KMS-11 (cell line): Measurements from ENCODE around the gene RBMS3.

Experiments
- H2AFZ ChIP-seq: fragments of 200-600 bp; sonication (generic); 2 replicates; pipeline ENCODE4 v1.6.1; 2016; ENCODE audit warnings: antibody characterized with exemption, mixed run types, low read depth
- H3K27ac ChIP-seq: fragments of 200-600 bp; sonication (generic); 2 replicates; pipeline ENCODE4 v1.6.1; 2016; ENCODE audit warnings: mild to moderate bottlenecking, mixed run types
- H3K27me3 ChIP-seq: fragments of 200-600 bp; sonication (generic); 2 replicates; pipeline ENCODE4 v1.6.1; 2017; ENCODE audit warnings: mild to moderate bottlenecking, low read depth, mixed run types, moderate library complexity; ENCODE audit not compliant: insufficient read depth
- H3K36me3 ChIP-seq: fragments of 200-600 bp; sonication (generic); 2 replicates; pipeline ENCODE4 v1.6.1; 2017; ENCODE audit warnings: mild to moderate bottlenecking, mixed run types; ENCODE audit not compliant: insufficient read depth
- H3K4me1 ChIP-seq: fragments of 200-600 bp; sonication (generic); 2 replicates; pipeline ENCODE4 v1.6.1; 2016; ENCODE audit warnings: mild to moderate bottlenecking, low read depth, mixed run types; ENCODE audit not compliant: poor library complexity, severe bottlenecking
- H3K4me2 ChIP-seq: fragments of 200-600 bp; sonication (generic); 2 replicates; pipeline ENCODE4 v1.7.0; 2016; ENCODE audit warnings: mild to moderate bottlenecking, mixed run types
- H3K4me3 ChIP-seq: fragments of 200-600 bp; sonication (generic); IDR thresholded peaks from 2 replicates; pipeline ENCODE4 v1.6.1; 2017; ENCODE audit warnings: low read depth, low read length, mixed read lengths; ENCODE audit not compliant: insufficient read depth
- H3K79me2 ChIP-seq: fragments of 200-600 bp; sonication (generic); 2 replicates; pipeline ENCODE4 v1.6.1; 2016; ENCODE audit warnings: low read depth, mixed run types; ENCODE audit not compliant: insufficient read depth
- H3K9ac ChIP-seq: fragments of 200-600 bp; sonication (generic); 2 replicates; pipeline ENCODE4 v1.6.1; 2016; ENCODE audit warnings: mild to moderate bottlenecking, mixed run types
- H4K20me1 ChIP-seq: fragments of 200-600 bp; sonication (generic); 2 replicates; pipeline ENCODE4 v1.6.1; 2016; ENCODE audit warnings: mild to moderate bottlenecking, mixed run types; ENCODE audit not compliant: insufficient read depth
- CTCF ChIP-seq: fragments of 200-600 bp; sonication (generic); conservative IDR thresholded peaks from 2 replicates; pipeline ENCODE4 v1.6.1; 2017; ENCODE audit warnings: low read depth, mild to moderate bottlenecking, antibody characterized with exemption, low read length, moderate library complexity, mixed read lengths

Gene RBMS3

GRCh38 chr3:29381595-29381994 lies 100.7 kb downstream of the RBMS3 start:
- Histone ChIP-seq H3K9ac (no peak overlapping the region), H3K4me1 (no peaks in the 10 kb centered on the region), H3K36me3 (no peaks in the 10 kb centered on the region), H2AFZ (no peak overlapping the region), H3K4me3 (no peak overlapping the region), H3K27me3 (no peaks in the 10 kb centered on the region), H3K79me2 (no peaks in the 10 kb centered on the region), H4K20me1 (no peaks in the 10 kb centered on the region), H3K27ac (no peak overlapping the region), H3K4me2 (no peak overlapping the region)
- no peak for TF ChIP-seq CTCF

- TF ChIP-seq CTCF: no peak
- Histone ChIP-seq H3K79me2 (no peaks in the 10 kb centered on the region), H2AFZ (no peak overlapping the region), H3K36me3 (no peaks in the 10 kb centered on the region), H3K27me3 (no peaks in the 10 kb centered on the region), H3K4me2 (no peak overlapping the region), H3K9ac (no peak overlapping the region), H3K27ac (no peak overlapping the region), H3K4me3 (no peak overlapping the region), H4K20me1 (no peaks in the 10 kb centered on the region), H3K4me1 (no peaks in the 10 kb centered on the region)
Measured at GRCh38 chr3:29382409-29382808, 101.5 kb downstream of the RBMS3 start.

- no peak overlapping the region for H3K27ac ChIP-seq
- TF ChIP-seq CTCF: no peak
- no peak overlapping the region for H3K4me2 ChIP-seq
- no peaks in the 10 kb centered on the region for H4K20me1 ChIP-seq
- no peaks in the 10 kb centered on the region for H3K4me1 ChIP-seq
- no peaks in the 10 kb centered on the region for H3K27me3 ChIP-seq
- H3K9ac ChIP-seq: no peak overlapping the region
- H3K79me2 ChIP-seq: no peaks in the 10 kb centered on the region
- no peak overlapping the region for H2AFZ ChIP-seq
- H3K36me3 ChIP-seq: no peaks in the 10 kb centered on the region
- no peak overlapping the region for H3K4me3 ChIP-seq
Measured at GRCh38 chr3:29382845-29383244, 102.0 kb downstream of the RBMS3 start.

DNA sequence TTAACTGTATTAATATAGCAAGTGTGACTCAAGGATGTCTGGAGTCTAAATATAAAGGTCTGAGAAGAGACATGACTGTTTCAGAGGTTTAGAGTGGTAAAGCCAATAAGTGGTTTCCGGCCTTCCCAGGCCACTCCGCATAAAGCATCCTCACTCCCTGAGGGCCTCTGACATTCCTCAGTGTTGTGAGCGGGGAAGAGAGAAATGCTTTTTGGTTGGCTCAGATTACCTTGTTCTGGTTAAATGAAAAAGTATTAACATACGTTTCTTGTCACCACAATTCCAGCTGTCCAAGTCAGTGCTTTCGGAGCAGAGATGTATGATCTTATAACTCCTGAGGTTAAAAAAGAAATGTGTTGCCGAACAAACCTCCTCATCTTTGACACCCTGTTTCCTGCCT lies 103.8 kb downstream of the RBMS3 start:
- H2AFZ ChIP-seq: no peak overlapping the region
- H3K9ac ChIP-seq: no peak overlapping the region
- no peak overlapping the region for H3K27ac ChIP-seq
- no peaks in the 10 kb centered on the region for H3K27me3 ChIP-seq
- TF ChIP-seq CTCF: no peak
- H3K79me2 ChIP-seq: no peaks in the 10 kb centered on the region
- H3K4me3 ChIP-seq: no peak overlapping the region
- H3K36me3 ChIP-seq: no peaks in the 10 kb centered on the region
- no peak overlapping the region for H3K4me2 ChIP-seq
- no peaks in the 10 kb centered on the region for H4K20me1 ChIP-seq
- H3K4me1 ChIP-seq: no peaks in the 10 kb centered on the region
